Measurements from ENCODE around the gene GRIP2. TPM values are rescaled to one million over a fixed set of nuclear protein-coding genes. Genes with fewer than 3 reads are reported as not detected.

GRIP2 gene
- polyA plus RNA-seq, 3 donors, result not detected

DNA sequence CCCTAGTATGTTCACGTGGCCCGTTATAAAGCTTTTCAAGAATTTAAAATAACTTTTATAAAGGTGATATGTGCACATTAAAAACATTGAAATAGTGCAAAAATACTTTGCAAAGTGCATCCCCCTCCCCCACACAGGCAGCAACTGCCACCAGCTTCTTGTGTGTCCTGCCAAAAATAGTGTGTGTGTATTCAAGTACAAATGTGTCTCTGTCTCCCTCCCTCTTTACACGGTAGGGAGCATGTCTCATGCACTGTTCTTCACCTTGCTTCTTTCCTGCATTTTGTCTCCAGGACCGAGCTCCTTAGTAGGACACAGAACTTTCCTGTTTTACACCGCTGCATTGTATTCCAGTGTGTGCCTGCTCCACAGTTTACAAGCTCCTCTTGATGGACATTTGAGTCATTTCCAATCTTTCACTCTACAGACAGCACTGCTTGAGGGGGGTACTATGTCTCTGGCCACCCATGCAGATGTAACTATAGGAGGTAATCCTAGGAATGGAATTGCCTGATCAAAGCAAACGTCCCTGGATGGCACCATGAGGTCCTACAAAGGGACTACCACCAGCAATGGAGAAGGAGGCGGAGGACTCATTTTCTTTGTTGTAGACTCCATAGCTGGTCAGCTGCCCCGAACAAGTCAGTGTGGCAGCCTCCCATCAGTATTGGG is 85.4 kb downstream of the GRIP2 start:
- Histone ChIP-seq H3K27me3 (ENCODE audit: control insufficient read depth in 2 of 2, insufficient read depth in 2 of 2, low read length in 2 of 2) (no peaks in the 10 kb centered on the region), H3K4me3 (replicated peaks in 1 of 3; ENCODE audit: low read depth in 2 of 3, low read length in 3 of 3) (no peak overlapping the region), H3K9me3 (replicated peaks in 1 of 2; ENCODE audit: control insufficient read depth in 1 of 2, insufficient read depth in 1 of 2, low read length in 2 of 2) (no peaks in the 10 kb centered on the region), H3K4me1 (ENCODE audit: control insufficient read depth in 1 of 2, insufficient read depth in 2 of 2, low read length in 2 of 2) (no peaks in the 10 kb centered on the region), H2AFZ (ENCODE audit: insufficient read depth, low read depth, low read length, poor library complexity, severe bottlenecking) (no peak overlapping the region), H3K36me3 (replicated peaks in 1 of 2; ENCODE audit: control insufficient read depth in 1 of 2, insufficient read depth in 2 of 2, low read length in 2 of 2) (peaks cover 99 to 100% of the 10 kb centered on the region in 2 donors), H3K79me2 (ENCODE audit: insufficient read depth, low read length) (no peaks in the 10 kb centered on the region), H3K27ac (ENCODE audit: low read depth in 1 of 2, low read length in 2 of 2) (peak overlapping the region in 1 of 2 donors; percentile 15), H4K20me1 (ENCODE audit: insufficient read depth, low read length) (peaks cover 98% of the 10 kb centered on the region), H3K4me2 (replicated peaks; ENCODE audit: extremely low read depth, low read length, poor library complexity, severe bottlenecking) (no peak overlapping the region), H3K9ac (ENCODE audit: insufficient read depth, low read length, poor library complexity, severe bottlenecking) (no peak overlapping the region)
- Mint-ChIP-seq H3K27ac (peak overlapping the region in 3 of 7 donors; percentile 53 to 90 (median 75)), H3K27me3 (ENCODE audit: low read depth in 3 of 3) (peaks cover 0 to 2% (median 2%) of the 10 kb centered on the region in 3 donors), H3K9me3 (no peaks in the 10 kb centered on the region), H3K4me1 (peaks cover 17% of the 10 kb centered on the region), H3K36me3 (peaks cover 92 to 99% of the 10 kb centered on the region in 2 donors), H3K4me3 (no peak overlapping the region)
- TF ChIP-seq, protein P1, sequence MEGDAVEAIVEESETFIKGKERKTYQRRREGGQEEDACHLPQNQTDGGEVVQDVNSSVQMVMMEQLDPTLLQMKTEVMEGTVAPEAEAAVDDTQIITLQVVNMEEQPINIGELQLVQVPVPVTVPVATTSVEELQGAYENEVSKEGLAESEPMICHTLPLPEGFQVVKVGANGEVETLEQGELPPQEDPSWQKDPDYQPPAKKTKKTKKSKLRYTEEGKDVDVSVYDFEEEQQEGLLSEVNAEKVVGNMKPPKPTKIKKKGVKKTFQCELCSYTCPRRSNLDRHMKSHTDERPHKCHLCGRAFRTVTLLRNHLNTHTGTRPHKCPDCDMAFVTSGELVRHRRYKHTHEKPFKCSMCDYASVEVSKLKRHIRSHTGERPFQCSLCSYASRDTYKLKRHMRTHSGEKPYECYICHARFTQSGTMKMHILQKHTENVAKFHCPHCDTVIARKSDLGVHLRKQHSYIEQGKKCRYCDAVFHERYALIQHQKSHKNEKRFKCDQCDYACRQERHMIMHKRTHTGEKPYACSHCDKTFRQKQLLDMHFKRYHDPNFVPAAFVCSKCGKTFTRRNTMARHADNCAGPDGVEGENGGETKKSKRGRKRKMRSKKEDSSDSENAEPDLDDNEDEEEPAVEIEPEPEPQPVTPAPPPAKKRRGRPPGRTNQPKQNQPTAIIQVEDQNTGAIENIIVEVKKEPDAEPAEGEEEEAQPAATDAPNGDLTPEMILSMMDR (IDR thresholded peaks at IDR 0.05), result no peak
- DNase-seq, result no peak
- intact Hi-C loops (cut with micrococcal nuclease), result no loop called here
- 100% methylated on average over 5 of the region's 8 CpGs for WGBS (ENCODE audit: insufficient coverage)

DNA sequence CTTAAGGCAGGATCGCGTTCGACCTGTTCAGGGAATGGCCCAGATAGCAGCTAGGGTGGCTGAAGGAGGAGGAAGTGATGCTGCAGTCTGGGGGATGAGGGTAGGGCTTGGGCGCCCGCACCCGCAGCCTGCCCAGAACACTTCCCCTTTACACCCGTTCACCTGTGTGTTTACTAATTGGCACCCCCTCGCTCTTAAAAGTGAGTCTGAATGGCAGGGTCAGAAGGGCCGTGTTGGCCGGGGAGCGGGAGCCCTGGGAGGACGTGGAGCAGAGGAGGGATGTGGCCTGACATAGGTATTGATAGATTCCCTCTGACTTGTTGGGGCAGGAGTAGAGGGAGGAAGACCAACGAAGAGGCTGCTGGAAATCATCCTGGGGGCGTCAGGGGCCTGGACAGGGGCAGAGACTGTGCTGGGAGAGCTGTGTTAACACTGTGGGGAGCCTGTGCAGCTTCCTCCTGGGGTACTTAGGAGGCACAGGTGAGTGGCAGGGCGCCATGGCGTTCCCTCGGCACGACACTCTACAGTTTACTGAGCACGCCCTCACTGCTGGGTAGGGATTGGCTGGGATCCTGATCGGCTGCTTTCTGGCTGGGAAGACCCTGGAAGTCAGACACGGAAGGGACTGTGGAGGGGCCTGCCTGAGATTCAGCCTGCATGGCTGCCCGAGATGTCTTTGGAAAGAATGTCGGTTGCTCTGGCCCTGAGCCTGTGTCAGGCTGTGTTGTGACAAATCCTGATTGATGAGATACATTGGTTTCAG is 86.1 kb downstream of the GRIP2 start:
- intact Hi-C loops (cut with micrococcal nuclease), result no loop called here
- TF ChIP-seq, protein P1 (IDR thresholded peaks at IDR 0.05), result no peak
- Histone ChIP-seq H3K9ac (ENCODE audit: insufficient read depth, low read length, poor library complexity, severe bottlenecking) (no peak overlapping the region), H3K27me3 (ENCODE audit: control insufficient read depth in 2 of 2, insufficient read depth in 2 of 2, low read length in 2 of 2) (no peaks in the 10 kb centered on the region), H3K36me3 (replicated peaks in 1 of 2; ENCODE audit: control insufficient read depth in 1 of 2, insufficient read depth in 2 of 2, low read length in 2 of 2) (peaks cover 98 to 100% of the 10 kb centered on the region in 2 donors), H3K79me2 (ENCODE audit: insufficient read depth, low read length) (no peaks in the 10 kb centered on the region), H3K9me3 (replicated peaks in 1 of 2; ENCODE audit: control insufficient read depth in 1 of 2, insufficient read depth in 1 of 2, low read length in 2 of 2) (no peaks in the 10 kb centered on the region), H2AFZ (ENCODE audit: insufficient read depth, low read depth, low read length, poor library complexity, severe bottlenecking) (no peak overlapping the region), H4K20me1 (ENCODE audit: insufficient read depth, low read length) (peaks cover 99% of the 10 kb centered on the region), H3K4me2 (replicated peaks; ENCODE audit: extremely low read depth, low read length, poor library complexity, severe bottlenecking) (no peak overlapping the region), H3K4me1 (ENCODE audit: control insufficient read depth in 1 of 2, insufficient read depth in 2 of 2, low read length in 2 of 2) (no peaks in the 10 kb centered on the region), H3K4me3 (replicated peaks in 1 of 3; ENCODE audit: low read depth in 2 of 3, low read length in 3 of 3) (no peak overlapping the region), H3K27ac (ENCODE audit: low read depth in 1 of 2, low read length in 2 of 2) (peak overlapping the region in 1 of 2 donors; percentile 32)
- H3K4me3 Mint-ChIP-seq, result no peak overlapping the region
- 88% methylated on average over 15 of the region's 23 CpGs for WGBS (ENCODE audit: insufficient coverage)
- H3K9me3 Mint-ChIP-seq, result no peaks in the 10 kb centered on the region
- DNase-seq, result peak in 1 of 3 donors; percentile 12
- H3K27ac Mint-ChIP-seq, result peak overlapping the region in 6 of 7 donors; percentile 15 to 90 (median 76)
- peaks cover 0 to 2% (median 2%) of the 10 kb centered on the region in 3 donors for H3K27me3 Mint-ChIP-seq (ENCODE audit: low read depth in 3 of 3)
- H3K4me1 Mint-ChIP-seq, result peaks cover 17% of the 10 kb centered on the region
- peaks cover 89 to 99% of the 10 kb centered on the region in 2 donors for H3K36me3 Mint-ChIP-seq

Measured in CD14-positive monocyte (primary cell).